T-helper 2 cell (primary cell): Measurements from ENCODE around the gene TRMT44.
"Not testable (repeated sequence)": the region's sequence is repeated elsewhere in the genome, so short reads cannot be mapped to it uniquely, and the experiment has no call there.

Experiments used
- DNase-seq, 5 experiments: peaks; one replicate each; pipeline versions ENCODE4 v3.0.0 to v3.0.0-alpha.2; 2012 to 2022

TRMT44 gene

DNA sequence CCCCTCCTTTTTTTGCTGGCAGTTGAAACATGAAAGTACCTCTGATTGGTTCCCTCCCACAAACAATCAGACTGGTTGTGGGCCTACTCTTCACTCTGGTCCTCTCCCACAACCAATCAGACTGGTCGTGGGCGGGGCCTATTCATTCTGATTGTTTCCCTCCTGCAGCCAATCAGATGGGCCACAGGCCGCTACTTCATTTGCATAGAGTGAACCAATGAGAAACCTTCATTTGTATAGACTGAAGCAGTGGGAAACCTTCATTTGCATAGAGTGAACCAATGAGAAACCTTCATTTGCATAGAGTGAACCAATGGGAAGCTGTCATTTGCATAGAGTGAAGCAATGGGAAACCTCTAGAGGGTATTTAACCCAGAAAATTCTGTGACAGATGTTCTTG, 55.2 kb downstream of the TRMT44 start:
- no peak for DNase-seq

DNA sequence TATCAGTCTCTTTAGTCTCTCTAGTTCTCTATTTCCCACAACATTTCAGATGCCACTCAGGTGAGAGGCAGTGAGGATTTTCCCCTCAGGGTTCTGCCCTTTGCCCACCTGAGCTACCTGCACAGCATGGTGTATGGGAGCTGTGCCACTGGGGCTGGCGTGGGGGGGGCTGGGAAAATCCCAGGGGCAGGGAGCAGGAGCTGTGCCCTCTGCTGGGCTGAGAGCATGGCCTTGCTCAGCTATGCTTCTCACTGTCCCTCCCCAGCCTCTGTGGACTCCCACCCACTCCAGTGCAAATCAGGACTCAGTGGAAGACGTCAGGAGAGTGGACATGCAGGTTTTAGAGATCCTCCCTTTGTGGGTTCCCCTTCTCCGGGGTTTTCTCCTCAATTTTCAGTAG, 57.2 kb downstream of the TRMT44 start:
- no peak for DNase-seq

DNA sequence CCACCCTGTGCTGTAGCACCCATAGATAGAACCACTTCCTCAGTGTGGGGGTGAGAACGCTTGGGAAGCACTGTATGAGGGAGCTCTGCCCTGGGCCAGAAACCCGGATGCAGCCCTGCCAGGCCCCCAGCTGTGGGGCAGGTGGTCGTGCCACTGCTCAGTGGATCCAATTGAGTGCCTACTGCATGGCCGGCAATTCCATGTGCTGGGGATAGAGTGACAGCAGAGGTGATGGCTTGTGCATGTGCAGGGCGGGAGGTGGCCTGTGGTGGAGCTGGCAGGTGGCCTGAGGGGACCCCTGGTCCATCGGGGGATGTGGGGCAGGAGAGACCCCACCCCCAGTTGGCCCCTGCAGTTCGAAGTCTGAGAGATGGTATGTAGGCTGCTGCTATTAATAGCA, 60.4 kb downstream of the TRMT44 start:
- DNase-seq: no peak

DNA sequence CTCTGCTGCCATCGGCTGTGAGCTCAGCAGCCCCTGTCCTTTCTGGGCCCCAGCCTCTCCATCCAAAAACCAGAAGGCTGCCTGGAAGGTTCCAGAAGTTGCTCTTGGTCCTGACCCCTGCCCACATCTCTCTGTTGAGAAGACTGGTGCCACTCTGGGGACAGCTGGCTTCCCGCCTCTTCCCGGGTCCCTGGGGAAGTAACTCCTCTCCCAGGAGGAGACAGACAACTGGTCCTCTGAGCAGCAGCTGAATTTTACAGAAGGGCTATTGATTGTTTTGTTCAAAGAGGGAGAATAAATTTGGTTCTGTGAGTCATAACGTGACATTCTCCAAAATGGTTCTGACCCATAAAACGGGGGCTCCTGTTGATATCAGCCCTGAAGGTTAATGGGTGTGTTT, 61.2 kb downstream of the TRMT44 start:
- no peak for DNase-seq

DNA sequence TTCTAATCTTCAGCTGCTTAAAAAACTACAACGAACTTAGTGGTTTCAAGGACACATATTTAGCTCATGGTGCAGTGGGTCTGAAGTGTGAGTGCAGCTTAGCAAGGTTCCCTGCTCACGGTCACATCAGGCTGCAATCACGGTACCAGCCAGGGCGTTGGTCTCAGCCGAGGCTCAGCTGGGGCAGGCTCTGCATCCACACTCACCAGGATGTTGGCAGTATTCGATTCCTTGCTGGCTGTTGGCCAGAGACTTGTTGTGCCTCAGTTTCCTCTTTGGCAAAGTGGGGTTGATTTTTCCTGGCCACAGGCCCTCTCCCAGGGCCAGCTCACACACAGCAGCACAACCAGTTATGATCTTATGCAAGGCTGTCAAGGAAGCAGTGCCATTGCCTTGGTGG, 61.8 kb downstream of the TRMT44 start:
- no peak for DNase-seq

DNA sequence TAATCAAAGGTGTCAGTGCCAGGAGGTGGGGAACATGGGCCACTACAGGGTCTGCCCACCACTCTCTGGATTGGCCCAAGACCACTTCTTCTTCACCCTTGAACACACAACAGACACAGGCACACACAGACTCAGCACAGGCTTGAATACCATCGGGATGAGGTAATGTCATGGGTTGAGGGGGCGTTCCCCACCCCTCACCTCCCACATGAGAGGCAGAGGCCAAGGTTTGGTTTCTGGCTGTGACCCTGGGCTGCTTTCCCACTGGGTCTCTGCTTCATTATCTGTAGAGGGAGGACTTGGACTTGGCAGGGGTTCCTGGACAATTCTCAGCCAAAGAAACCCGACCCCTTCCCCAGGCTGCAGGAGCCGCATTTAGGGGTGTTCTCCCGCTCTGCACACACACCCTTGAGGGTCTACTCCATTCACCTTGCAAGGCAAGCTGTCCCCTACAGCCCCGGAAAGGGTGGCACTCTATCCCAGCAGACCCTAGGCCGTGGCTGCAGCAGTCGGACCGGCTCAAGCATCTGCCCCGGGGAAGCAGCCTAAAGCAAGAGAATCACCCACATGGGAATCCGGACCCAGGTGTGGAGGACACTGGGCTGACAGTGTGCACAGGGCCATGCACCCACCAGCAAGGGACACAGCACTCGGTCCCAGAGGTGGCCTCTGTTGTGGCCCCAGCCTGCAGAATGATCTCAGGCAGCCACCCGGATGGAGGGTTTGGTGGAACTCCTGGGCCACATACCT, 62.4 kb downstream of the TRMT44 start:
- DNase-seq: no peak

DNA sequence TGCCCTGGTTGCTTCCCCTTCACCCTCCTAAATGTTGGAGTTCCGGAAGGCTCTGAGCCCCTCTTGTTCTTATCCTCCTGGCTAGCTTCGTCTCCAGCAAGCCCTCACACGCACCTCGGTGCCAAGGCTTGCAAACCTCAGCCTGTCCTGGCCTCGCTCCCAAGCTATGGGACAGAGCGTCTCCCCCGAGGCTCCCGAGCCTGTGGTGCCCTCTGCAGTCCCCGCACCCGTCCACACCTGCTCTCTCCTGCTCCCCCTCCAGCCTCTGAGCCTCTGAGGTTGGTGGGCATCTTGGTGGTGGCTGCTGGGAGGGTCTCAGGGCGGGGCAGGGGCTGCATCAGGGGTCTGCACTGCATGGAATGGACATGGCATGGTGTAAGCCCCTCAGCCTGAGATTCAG, 63.2 kb downstream of the TRMT44 start:
- no peak for DNase-seq

DNA sequence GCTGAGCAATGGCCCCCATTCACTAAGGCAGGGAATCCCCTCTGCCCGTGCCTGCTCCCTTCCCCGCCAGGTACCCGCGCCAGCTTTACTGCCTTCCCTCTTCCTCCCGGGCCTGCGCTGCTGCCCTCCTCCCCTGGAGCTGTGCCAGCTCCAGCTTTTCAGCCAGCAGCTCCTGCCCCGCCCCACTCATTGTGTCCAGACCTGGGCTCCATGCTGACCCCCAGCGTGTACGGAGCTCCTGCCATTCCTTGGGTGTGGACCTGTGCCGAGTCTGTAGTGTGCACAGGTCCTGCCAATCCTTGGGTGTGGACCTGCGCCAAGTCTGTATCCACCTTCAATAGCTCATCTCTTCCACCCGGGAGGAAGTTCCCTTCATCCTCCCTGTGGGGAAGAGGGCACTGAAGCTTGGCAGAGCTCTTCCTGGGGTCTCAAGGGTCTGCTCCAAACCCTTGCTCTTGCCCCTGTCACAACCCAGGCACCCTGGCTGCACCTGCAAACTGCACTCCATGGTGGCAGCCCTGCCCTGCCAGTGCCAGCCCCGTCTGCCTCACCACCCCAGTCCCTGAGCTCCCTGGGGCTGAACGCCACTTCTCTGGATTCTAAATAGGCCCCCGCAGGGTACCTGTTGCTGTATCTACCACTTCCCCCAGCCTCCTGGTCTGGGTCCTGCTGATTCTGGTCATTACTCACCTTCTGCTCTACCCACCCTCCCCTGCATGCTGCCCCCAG, 63.9 kb downstream of the TRMT44 start:
- no peak for DNase-seq

DNA sequence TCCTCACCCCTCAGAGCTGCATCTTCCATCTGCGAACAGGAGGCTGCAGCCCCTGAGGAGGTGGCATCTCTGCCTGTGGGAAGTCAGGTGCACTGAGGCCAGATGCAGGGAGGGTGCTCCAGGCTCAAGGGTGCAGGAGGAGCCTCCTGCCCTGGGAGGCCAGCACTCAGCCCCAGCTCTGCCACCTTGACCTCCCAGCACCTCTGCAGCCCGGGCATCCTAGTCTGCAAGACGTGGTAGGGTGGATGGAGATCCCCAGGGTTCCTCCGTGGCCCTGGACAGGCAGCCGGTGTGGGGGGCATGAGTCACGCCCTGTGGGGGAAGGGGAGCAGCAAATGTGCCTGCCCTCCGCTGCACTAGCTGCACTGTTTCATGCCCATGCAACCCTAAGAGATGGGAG, 64.7 kb downstream of the TRMT44 start:
- DNase-seq: no peak

DNA sequence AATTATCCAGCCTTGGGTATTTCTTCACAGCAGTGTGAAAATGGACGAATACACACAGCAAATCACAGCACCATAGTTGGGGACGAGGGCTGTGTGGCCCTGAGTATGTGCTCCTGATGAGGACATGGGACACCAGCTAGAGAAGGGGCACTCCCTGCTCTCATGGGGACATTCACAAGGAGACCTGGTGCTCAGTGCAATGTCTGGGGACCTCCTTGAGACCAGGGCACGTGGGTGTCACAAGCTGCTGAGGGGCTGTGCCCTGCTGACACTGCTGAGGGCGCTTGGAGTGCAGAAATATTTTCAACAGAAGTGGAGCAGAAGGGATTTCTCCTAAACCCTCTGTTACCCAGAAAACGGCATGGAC, 65.4 kb downstream of the TRMT44 start:
- DNase-seq: no peak

DNA sequence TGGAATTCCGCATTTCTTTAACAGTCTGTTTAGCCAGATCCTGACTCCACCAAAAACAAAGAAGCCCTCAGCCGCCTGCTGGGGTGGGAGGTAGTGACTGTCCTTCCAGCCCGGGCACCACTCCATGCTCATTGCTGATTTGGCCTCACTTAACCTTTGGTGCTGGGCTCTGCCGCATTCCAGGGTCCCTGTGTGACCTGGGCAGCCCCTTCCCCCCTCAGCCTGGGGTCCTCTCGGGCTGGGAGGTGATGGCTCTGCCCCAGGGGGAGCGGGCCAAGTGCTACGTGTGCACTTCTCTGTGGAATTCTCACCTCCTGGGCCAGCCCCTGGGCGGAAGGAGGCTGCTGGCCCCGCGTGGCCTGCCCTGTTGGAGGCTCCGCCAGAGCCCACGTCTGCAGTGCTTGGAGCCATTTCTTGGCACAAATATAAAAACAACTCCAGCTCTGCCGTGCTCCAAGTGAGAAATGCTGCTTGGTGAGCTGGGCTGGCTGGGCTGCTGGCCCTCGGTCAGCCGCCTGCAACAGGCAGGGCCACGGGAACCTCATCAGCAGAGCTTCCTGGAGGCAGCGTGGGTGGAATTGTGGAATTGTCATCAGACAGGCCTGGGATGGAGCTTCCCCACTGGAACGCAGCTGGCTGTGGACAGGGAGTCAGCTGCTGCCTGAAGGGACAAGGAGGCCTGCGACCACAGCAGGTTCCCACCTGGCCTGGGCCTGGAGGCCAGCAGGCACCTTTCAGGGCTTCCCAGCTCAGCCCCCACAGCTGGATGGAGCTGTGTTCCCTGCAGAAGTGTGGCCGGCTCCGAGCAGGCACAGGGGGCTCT, 66.0 kb downstream of the TRMT44 start:
- no peak for DNase-seq

DNA sequence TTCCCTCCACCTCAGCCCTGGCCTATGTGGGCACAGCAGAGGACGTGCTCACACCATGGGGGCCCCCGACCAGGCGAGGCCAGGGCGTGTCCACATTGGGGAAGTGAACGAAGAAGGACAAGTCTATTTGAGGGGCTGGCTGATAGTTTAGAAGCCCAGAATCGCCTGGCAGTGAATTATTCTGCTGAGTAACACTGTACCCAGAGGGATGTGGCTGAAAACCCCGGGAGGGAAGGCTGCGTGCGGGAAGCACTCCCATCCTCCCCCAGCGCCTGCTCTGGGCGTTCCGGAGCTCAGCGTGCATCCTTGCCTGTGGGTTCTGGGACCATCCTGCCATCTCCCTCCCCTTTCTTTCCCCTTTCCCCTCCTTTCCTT, 66.6 kb downstream of the TRMT44 start:
- DNase-seq: no peak

DNA sequence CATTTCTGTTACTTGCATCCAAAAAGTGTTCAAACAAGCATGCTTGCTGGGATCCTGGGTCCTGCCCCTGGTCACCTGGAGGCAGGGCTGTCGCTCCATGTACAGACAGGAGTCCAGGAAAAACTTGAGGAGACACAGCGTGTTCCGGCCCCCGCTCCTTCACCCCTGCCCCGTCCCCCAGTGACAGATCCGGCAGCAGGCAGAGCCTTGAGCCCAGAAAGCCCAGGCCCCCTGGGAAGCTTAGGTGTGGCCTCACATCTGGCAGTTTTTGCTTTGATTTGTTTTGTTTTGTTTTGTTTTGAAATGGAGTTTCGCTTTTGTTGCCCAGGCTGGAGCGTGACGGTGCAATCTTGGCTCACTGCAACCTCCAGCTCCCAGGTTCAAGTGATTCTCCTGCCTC, 67.0 kb downstream of the TRMT44 start:
- DNase-seq: no peak

DNA sequence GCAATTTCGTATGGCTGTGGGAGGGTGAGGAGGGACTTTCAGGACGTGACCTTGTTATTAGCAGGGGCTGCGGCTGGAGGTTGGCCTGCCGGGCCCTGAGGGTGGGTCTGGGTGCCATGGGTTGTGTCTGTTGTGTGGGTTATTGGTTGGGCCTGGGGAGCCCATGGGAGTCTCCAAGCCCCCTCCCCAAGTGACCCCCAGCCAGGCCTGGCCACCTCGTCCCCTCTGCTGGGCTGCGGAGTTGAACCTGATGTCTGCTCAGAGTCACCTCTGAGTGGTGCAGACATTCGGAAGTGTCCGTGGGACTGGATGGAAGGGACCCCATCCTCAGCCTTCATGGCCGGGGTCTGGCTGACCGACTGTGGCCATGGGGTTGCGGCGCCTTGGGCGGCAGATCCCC, 67.7 kb downstream of the TRMT44 start:
- no peak for DNase-seq

DNA sequence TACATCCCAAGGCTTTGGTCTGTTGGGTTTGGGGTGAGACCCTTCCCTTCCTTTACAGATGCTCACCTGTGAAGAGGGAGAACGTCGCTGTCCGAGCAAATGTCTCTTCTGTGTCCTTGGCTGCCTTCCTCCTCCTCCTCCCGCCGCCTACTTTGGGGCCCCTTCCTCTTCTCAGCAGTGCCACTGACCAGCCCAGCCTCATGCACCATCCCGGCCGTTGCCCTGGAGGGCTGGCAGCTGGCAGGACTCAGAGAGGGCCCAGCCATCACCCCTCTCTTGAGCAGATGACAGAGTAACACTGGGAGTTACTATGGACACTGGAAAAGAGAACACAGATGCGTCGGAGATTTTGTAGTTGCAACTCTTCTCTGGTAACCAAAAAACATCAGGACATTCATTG, 68.2 kb downstream of the TRMT44 start:
- DNase-seq: no peak

DNA sequence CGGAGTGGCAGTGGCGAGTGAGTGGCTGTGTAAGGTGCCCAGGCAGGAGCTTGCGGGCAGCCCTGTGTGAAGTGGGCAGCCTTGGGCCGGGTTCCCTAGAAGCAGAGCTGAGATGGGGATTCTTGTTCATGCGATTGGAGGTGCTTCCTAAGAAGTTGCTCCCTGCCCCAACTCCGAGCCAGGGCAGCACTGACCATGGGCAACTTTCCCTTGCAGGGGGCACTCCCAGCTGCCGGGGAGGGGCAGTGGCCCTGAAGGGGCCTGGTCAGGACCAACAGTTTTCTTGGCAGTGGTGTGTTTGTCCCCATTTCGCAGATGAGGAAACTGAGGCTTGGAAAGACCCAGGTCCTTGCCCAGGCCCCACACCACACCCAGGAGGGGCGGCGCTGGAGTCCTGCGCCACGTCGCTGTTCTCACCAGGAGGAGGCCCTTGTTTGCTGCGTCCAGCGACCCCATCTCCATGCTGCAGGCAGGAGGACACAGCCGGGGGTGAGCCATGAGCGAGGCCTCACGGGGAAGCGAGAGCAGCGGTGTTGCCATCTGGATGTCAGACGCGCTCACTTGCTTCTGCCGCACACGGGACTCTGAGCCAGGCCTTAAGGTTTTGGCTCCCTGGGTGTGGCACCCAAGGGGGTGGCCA, 68.9 kb downstream of the TRMT44 start:
- DNase-seq: no peak

DNA sequence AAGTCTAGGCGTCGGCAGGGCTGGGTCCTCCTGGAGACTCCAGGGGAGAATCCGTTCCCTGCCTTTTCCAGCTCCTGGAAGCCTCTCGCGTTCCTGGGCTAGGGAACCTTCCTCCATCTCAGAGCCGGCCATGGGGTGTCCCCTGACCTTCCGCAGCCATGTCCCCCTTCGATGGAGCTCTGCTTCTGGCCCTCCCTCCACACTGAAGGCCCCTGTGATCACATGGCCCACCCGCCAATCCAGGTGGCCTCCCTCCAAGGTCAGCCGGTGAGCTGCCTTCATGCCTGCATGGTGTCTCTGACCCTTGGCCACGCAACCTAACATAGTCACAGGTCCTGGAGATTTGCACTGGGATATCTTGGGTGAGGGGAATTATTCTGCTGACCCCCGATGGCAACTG, 69.6 kb downstream of the TRMT44 start:
- no peak for DNase-seq

DNA sequence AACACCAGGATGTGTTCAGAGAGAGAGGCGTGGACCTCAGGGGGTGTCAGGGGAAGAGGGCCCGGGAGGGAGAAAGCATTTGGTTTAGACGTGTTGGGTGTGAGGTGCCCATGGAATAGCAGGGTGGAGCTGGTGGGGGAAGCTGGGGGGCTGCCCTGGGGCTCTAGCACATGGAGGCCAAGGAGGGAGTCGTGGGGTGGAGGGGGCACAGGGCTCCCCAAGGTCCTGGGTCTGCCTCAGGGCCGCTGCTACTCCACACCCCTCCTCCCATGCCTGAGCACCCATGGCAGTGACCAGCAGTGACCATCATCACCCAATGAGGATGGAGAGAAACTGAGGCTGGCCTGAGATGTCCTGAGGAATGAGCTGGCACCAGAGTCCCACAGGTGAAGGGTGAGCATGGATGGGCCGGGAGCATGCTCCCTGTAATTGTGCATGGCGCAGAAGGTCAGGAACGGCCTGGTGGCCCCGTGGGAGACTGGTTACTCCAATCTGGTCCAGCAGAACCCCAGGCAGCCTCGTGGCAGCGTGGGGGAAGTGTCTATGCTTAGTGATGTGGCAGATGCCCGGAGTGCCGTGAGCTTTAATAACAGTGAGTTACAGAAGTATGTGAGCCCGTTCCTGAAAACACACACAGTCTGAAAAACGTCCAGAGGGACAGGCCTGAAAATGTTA, 70.2 kb downstream of the TRMT44 start:
- no peak for DNase-seq

DNA sequence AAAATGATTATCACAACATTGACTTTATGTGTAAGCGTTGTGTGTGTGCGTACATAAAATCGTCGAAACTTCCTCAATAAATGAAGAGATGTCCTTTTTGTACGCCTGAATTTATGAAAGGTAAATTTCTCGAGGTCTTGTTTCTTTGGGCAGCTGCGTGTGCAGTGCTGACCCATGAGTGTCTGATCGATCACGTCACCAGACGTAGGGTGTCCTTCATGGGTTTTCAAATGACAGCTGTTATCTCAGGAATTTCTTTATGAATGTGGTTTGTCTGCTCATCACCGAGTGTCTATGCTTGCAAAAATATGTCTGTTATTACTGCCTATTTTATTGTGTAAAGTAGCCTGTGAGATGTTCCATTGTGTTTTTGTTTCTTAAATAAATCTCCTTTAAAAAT, 71.9 kb downstream of the TRMT44 start:
- no peak for DNase-seq

DNA sequence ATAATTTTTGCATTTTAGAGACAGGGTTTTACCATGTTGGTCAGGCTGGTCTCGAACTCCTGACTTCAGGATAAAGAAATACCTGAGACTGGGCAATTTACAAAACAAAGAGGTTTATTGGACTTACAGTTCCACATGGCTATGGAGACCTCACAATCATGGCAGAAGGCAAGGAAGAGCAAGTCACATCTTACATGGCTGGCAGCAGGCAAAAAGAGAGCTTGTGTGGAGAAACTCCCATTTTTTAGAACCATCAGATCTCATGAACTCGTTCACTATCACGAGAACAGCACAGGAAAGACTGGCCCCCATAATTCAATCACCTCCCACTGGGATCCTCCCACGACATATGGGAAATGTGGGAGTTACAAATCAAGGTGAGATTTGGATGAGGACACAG, 72.5 kb downstream of the TRMT44 start:
- DNase-seq: not testable (repeated sequence)

DNA sequence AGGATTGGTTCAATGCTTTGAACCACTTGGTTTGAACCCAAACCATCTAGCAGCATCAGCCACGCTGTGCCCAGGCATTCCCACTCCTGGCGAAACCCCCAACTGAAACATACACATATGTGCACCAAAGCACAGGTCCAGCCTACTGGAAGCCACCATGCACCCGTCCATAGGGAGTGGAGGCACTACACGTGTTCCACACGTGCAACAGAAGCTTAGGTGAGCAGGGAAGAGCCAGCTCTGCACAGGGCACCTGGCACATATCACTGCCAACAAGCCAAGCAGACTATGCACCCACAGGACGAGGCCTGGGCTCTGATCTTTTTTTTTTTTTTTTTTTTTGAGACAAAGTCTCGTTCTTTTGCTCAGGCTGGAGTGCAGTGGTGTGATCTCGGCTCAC, 73.4 kb downstream of the TRMT44 start:
- no peak for DNase-seq

DNA sequence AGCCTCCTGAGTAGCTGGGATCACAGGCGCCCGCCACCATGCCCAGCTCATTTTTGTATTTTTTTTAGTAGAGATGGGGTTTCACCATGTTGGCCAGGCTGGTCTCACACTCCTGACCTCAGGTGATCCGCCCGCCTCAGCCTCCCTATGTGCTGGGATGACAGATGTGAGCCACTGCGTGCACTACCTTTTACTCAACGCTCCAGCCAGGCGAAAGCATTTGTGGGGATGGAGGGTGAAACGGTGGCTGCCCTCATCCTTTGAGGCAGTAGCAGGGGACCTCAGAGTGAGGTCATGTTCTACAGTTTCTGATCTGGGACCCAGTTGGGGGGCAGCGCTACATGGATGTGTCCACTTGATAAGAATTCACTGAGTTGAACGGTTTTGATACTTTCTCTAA, 73.8 kb downstream of the TRMT44 start:
- DNase-seq: no peak
